SU-DHL-6 (cell line): Measurements from ENCODE around the gene ITPR1.

Experiments used
- H2AFZ ChIP-seq: fragments of 200-600 bp; sonication (generic); 2 replicates; pipeline ENCODE4 v1.6.1; 2014; ENCODE audit warnings: low read depth, mild to moderate bottlenecking, moderate library complexity, mixed read lengths, antibody characterized with exemption, low read length; ENCODE audit not compliant: severe bottlenecking
- H3F3A ChIP-seq: fragments of 200-600 bp; shearing (Covaris generic); 2 replicates; pipeline ENCODE4 v1.6.0; 2016; ENCODE audit warnings: antibody characterized with exemption, mild to moderate bottlenecking; ENCODE audit not compliant: insufficient read depth
- H3K27ac ChIP-seq: fragments of 200-600 bp; sonication (generic); 2 replicates; pipeline ENCODE4 v1.5.1; 2016; ENCODE audit warnings: low read depth, mild to moderate bottlenecking, low read length, moderate library complexity, mixed read lengths
- H3K27me3 ChIP-seq: fragments of 200-600 bp; sonication (generic), shearing (Covaris generic); 2 replicates; pipeline ENCODE4 v1.6.0; 2014; ENCODE audit warnings: mild to moderate bottlenecking, low read length
- H3K36me3 ChIP-seq: fragments of 200-600 bp; sonication (generic); 2 replicates; pipeline ENCODE4 v1.6.1; 2014; ENCODE audit warnings: mild to moderate bottlenecking, low read length, mixed read lengths
- H3K4me2 ChIP-seq: fragments of 300-600, 200-600 bp; shearing (Covaris generic), sonication (generic); 2 replicates; pipeline ENCODE4 v1.6.0; 2014; ENCODE audit warnings: low read length, low read depth, mild to moderate bottlenecking; ENCODE audit not compliant: poor library complexity, severe bottlenecking
- H3K4me3 ChIP-seq: fragments of 200-600 bp; sonication (generic); 2 replicates; pipeline ENCODE4 v1.5.1; 2014; ENCODE audit warnings: antibody characterized with exemption, low read length, mild to moderate bottlenecking, mixed read lengths; ENCODE audit not compliant: insufficient read depth, poor library complexity, severe bottlenecking
- H3K79me2 ChIP-seq: fragments of 200-600 bp; sonication (generic); 2 replicates; pipeline ENCODE4 v1.6.1; 2014; ENCODE audit warnings: mild to moderate bottlenecking, low read length, moderate library complexity; ENCODE audit not compliant: insufficient read depth
- H3K9ac ChIP-seq: fragments of 200-600 bp; sonication (generic); 2 replicates; pipeline ENCODE4 v1.7.0; 2014; ENCODE audit warnings: mild to moderate bottlenecking, low read length
- H3K9me2 ChIP-seq: fragments of 200-600 bp; sonication (generic); replicated peaks from 2 replicates; pipeline ENCODE4 v1.6.1; 2014; ENCODE audit warnings: low read length; ENCODE audit not compliant: insufficient read depth
- H3K9me3 ChIP-seq: fragments of 200-600 bp; sonication (generic); 2 replicates; pipeline ENCODE4 v1.6.1; 2014; ENCODE audit warnings: low read length, mixed read lengths; ENCODE audit not compliant: insufficient read depth
- H4K20me1 ChIP-seq: fragments of 200-600 bp; sonication (generic); 2 replicates; pipeline ENCODE4 v1.6.1; 2014; ENCODE audit warnings: low read depth, mild to moderate bottlenecking, antibody characterized with exemption, low read length, moderate library complexity, mixed read lengths
- CTCF ChIP-seq: fragments of 200-600 bp; sonication (generic); IDR thresholded peaks from one replicate; pipeline ENCODE4 v1.5.1; 2017; ENCODE audit warnings: antibody characterized with exemption, mild to moderate bottlenecking, low read length, moderate library complexity; ENCODE audit not compliant: insufficient read depth, poor library complexity, severe bottlenecking
- EZH2phosphoT487 ChIP-seq: fragments of 200-600 bp; sonication (generic), shearing (Covaris generic); conservative IDR thresholded peaks from 2 replicates; pipeline ENCODE4 v1.6.1; 2018; ENCODE audit warnings: mild to moderate bottlenecking, antibody characterized with exemption, low read length, moderate library complexity, mixed read lengths

The ITPR1 gene

GRCh38 chr3:4586381-4586780 is 93.2 kb downstream of the ITPR1 start:
- Histone ChIP-seq H4K20me1 (no peaks in the 10 kb centered on the region), H3K9ac (no peak overlapping the region), H3K4me2 (no peak overlapping the region), H3F3A (no peaks in the 10 kb centered on the region), H3K79me2 (no peaks in the 10 kb centered on the region), H3K9me3 (no peaks in the 10 kb centered on the region), H2AFZ (no peak overlapping the region), H3K9me2 (no peaks in the 10 kb centered on the region), H3K27me3 (no peaks in the 10 kb centered on the region), H3K36me3 (no peaks in the 10 kb centered on the region), H3K4me3 (no peak overlapping the region), H3K27ac (no peak overlapping the region)
- TF ChIP-seq EZH2phosphoT487 (no peak), CTCF (no peak)

- H3K4me2 ChIP-seq: no peak overlapping the region
- no peak overlapping the region for H3K9ac ChIP-seq
- no peak overlapping the region for H2AFZ ChIP-seq
- no peaks in the 10 kb centered on the region for H3K9me2 ChIP-seq
- H3K36me3 ChIP-seq: no peaks in the 10 kb centered on the region
- H3K27me3 ChIP-seq: no peaks in the 10 kb centered on the region
- no peaks in the 10 kb centered on the region for H3F3A ChIP-seq
- H3K27ac ChIP-seq: no peak overlapping the region
- H3K9me3 ChIP-seq: no peaks in the 10 kb centered on the region
- TF ChIP-seq CTCF: no peak
- no peak for TF ChIP-seq EZH2phosphoT487
- no peaks in the 10 kb centered on the region for H3K79me2 ChIP-seq
- no peak overlapping the region for H3K4me3 ChIP-seq
- no peaks in the 10 kb centered on the region for H4K20me1 ChIP-seq
These were observed 94.1 kb downstream of the ITPR1 start for GRCh38 chr3:4587061-4587837.

GRCh38 chr3:4587838-4588105 is 94.6 kb downstream of the ITPR1 start:
- no peaks in the 10 kb centered on the region for H4K20me1 ChIP-seq
- no peak overlapping the region for H2AFZ ChIP-seq
- no peaks in the 10 kb centered on the region for H3F3A ChIP-seq
- no peaks in the 10 kb centered on the region for H3K9me3 ChIP-seq
- no peak overlapping the region for H3K9ac ChIP-seq
- H3K27me3 ChIP-seq: no peaks in the 10 kb centered on the region
- H3K79me2 ChIP-seq: no peaks in the 10 kb centered on the region
- no peak overlapping the region for H3K4me2 ChIP-seq
- H3K4me3 ChIP-seq: no peak overlapping the region
- H3K9me2 ChIP-seq: no peaks in the 10 kb centered on the region
- no peaks in the 10 kb centered on the region for H3K36me3 ChIP-seq
- TF ChIP-seq EZH2phosphoT487 (no peak), CTCF (no peak)
- H3K27ac ChIP-seq: no peak overlapping the region
